GM23248 (cell line): Measurements from ENCODE around the gene APLP2. TPM values are rescaled to one million over a fixed set of nuclear protein-coding genes. Genes with fewer than 3 reads are reported as not detected.
A peak's percentile ranks its signal among the peaks of the same experiment; 100 is the strongest.

Experiments used
- DNase-seq: peaks from one replicate; pipeline ENCODE4 v3.0.0-alpha.2; 2015
- H2AFZ ChIP-seq: fragments of 200-600 bp; sonication (generic); 2 replicates; pipeline ENCODE4 v1.6.1; 2016; ENCODE audit warnings: antibody characterized with exemption
- H3F3A ChIP-seq: fragments of 200-600 bp; sonication (generic); 2 replicates; pipeline ENCODE4 v1.6.1; 2016; ENCODE audit warnings: mild to moderate bottlenecking, antibody characterized with exemption, mixed run types; ENCODE audit not compliant: insufficient read depth
- H3K27ac ChIP-seq: fragments of 200-600 bp; sonication (generic); 2 replicates; pipeline ENCODE4 v1.5.1; 2016; ENCODE audit warnings: mild to moderate bottlenecking
- H3K27me3 ChIP-seq: fragments of 200-600 bp; sonication (generic); replicated peaks from 2 replicates; pipeline ENCODE4 v1.6.1; 2016; ENCODE audit warnings: mild to moderate bottlenecking; ENCODE audit not compliant: insufficient read depth
- H3K36me3 ChIP-seq: fragments of 200-600 bp; sonication (generic); 2 replicates; pipeline ENCODE4 v1.6.1; 2016; ENCODE audit warnings: low read depth, mild to moderate bottlenecking
- H3K4me1 ChIP-seq: fragments of 200-600 bp; sonication (generic); 2 replicates; pipeline ENCODE4 v1.6.1; 2016; ENCODE audit warnings: mild to moderate bottlenecking; ENCODE audit not compliant: insufficient read depth
- H3K4me2 ChIP-seq: fragments of 200-600 bp; sonication (generic); one replicate; pipeline ENCODE4 v1.6.1; 2016; ENCODE audit warnings: mild to moderate bottlenecking; ENCODE audit not compliant: unreplicated experiment
- H3K4me3 ChIP-seq: fragments of 200-600 bp; sonication (generic); 2 replicates; pipeline ENCODE4 v1.5.1; 2016; ENCODE audit warnings: mild to moderate bottlenecking
- H3K79me2 ChIP-seq: fragments of 200-600 bp; sonication (generic); 2 replicates; pipeline ENCODE4 v1.6.1; 2016; ENCODE audit warnings: mild to moderate bottlenecking; ENCODE audit not compliant: insufficient read depth
- H3K9ac ChIP-seq: fragments of 200-600 bp; sonication (generic); 2 replicates; pipeline ENCODE4 v1.6.1; 2016; ENCODE audit warnings: mild to moderate bottlenecking
- H3K9me2 ChIP-seq: fragments of 200-600 bp; sonication (generic); 2 replicates; pipeline ENCODE4 v1.6.1; 2016; ENCODE audit warnings: mixed run types, mild to moderate bottlenecking, moderate library complexity; ENCODE audit not compliant: insufficient read depth
- H3K9me3 ChIP-seq: fragments of 200-600 bp; sonication (generic); one replicate; pipeline ENCODE4 v1.6.1; 2017; ENCODE audit warnings: low read depth
- H4K20me1 ChIP-seq: fragments of 200-600 bp; sonication (generic); 2 replicates; pipeline ENCODE4 v1.6.0; 2016; ENCODE audit not compliant: insufficient read depth
- EZH2 ChIP-seq: fragments of 200-600 bp; sonication (generic); IDR thresholded peaks from 2 replicates; pipeline ENCODE4 v1.6.1; 2018; ENCODE audit warnings: antibody characterized with exemption, mild to moderate bottlenecking; ENCODE audit not compliant: insufficient read depth, poor library complexity, severe bottlenecking
- EZH2phosphoT487 ChIP-seq: fragments of 200-600 bp; sonication (generic); IDR thresholded peaks from 2 replicates; pipeline ENCODE4 v1.6.1; 2018; ENCODE audit warnings: antibody characterized with exemption, moderate library complexity, mild to moderate bottlenecking, low read depth; ENCODE audit not compliant: insufficient read depth
- WGBS, 2 experiments: methylation state at CpG; one replicate each; pipeline ENCODE4 v1.1.6; 2015 to 2017; ENCODE audit warnings: low lambda C conversion rate in 2 of 2, low coverage in 1 of 2; ENCODE audit errors: missing lambda C conversion rate in 2 of 2; 5-methylcytosine and 5-hydroxymethylcytosine counted together
- in situ Hi-C: fragments of 300-500 bp; cut with MboI; formaldehyde crosslinking; loops from 2 replicates; pipeline ENCODE4 v1.15.0; 2020
- polyA plus RNA-seq: library from polyadenylated mRNA; unstranded; fragments of >200 nt; fragmentation: Nextera tagmentation; extraction: Ambion mirVana; gene quantifications from 2 replicates; pipeline ENCODE4 v1.2.1, GENCODE V29; 2016
- total RNA-seq: library from RNA; depleted of rRNA; stranded (reverse); fragments of >200 nt; shearing (Covaris generic); gene quantifications from 2 replicates; pipeline ENCODE4 v1.2.3, GENCODE V29; 2014

The APLP2 gene
- total and polyA plus RNA-seq, 2 experiments from 2014 or later, result 377 to 390 TPM

GRCh38 chr11:130160498-130161155 is 90.9 kb downstream of the APLP2 start:
- Histone ChIP-seq H4K20me1 (no peaks in the 10 kb centered on the region), H3K27me3 (peaks cover 35% of the 10 kb centered on the region)

GRCh38 chr11:130161441-130162145 is 91.9 kb downstream of the APLP2 start:
- no peak for TF ChIP-seq EZH2phosphoT487
- TF ChIP-seq EZH2, result no peak
- no peaks in the 10 kb centered on the region for H3K79me2 ChIP-seq
- H3F3A ChIP-seq, result no peaks in the 10 kb centered on the region
- no peak overlapping the region for H2AFZ ChIP-seq
- WGBS, 2 experiments, result 82 to 87% methylated on average over 11 of the region's 11 CpGs
- in situ Hi-C loops, result no loop called here
- H3K4me2 ChIP-seq, result no peak overlapping the region
- H3K9ac ChIP-seq, result no peak overlapping the region
- H3K27ac ChIP-seq, result no peak overlapping the region
- peaks cover 13% of the 10 kb centered on the region for H3K4me1 ChIP-seq
- DNase-seq, result no peak
- peaks cover 35% of the 10 kb centered on the region for H3K27me3 ChIP-seq
- H4K20me1 ChIP-seq, result no peaks in the 10 kb centered on the region
- no peaks in the 10 kb centered on the region for H3K36me3 ChIP-seq
- H3K9me2 ChIP-seq, result no peaks in the 10 kb centered on the region
- H3K9me3 ChIP-seq, result no peaks in the 10 kb centered on the region
- H3K4me3 ChIP-seq, result no peak overlapping the region

More at GRCh38 chr11:130160498-130161155, 90.9 kb downstream of the APLP2 start:
- Histone ChIP-seq H3K9me3 (no peaks in the 10 kb centered on the region), H3K4me3 (no peak overlapping the region; the same call in 1 of the 2 replicates), H3K79me2 (no peaks in the 10 kb centered on the region), H3K9ac (no peak overlapping the region), H3K4me1 (peaks cover 11% of the 10 kb centered on the region), H2AFZ (no peak overlapping the region), H3K4me2 (no peak overlapping the region), H3K27ac (no peak overlapping the region), H3F3A (0 out of 2 replicates have a peak, but pooled peaks cover 5% of the 10 kb centered on the region), H3K36me3 (no peaks in the 10 kb centered on the region), H3K9me2 (no peaks in the 10 kb centered on the region)
- in situ Hi-C loops, result no loop called here
- TF ChIP-seq EZH2 (no peak), EZH2phosphoT487 (no peak)
- WGBS, 2 experiments, result 71 to 74% methylated on average over 19 of the region's 19 CpGs
- DNase-seq, result no peak

DNA sequence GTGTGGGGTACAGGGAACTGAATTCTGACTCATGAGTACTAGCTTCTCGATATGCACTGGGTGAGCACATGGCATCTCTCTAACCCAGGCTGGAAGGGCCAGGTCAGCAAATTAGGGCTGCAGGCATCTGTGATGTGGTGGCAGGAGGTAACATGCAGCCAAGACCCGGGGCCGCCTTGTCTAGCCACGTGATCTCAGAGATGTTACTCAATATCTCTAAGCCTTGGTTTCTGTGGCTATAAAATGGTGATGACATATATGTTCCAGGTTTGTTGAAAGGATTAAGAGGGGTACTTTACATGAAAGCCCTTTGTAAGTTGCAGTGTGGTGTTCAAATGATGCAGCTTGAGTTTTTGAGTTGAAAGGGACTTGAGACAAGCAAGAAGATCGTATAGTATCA is 93.0 kb downstream of the APLP2 start:
- Histone ChIP-seq H3K4me1 (peaks cover 13% of the 10 kb centered on the region), H3K27me3 (peaks cover 35% of the 10 kb centered on the region), H3K27ac (no peak overlapping the region), H3K4me3 (no peak overlapping the region), H3K79me2 (no peaks in the 10 kb centered on the region), H3F3A (peaks cover 10% of the 10 kb centered on the region), H4K20me1 (no peaks in the 10 kb centered on the region), H3K36me3 (no peaks in the 10 kb centered on the region), H2AFZ (no peak overlapping the region), H3K9me2 (no peaks in the 10 kb centered on the region), H3K4me2 (no peak overlapping the region), H3K9ac (no peak overlapping the region), H3K9me3 (no peaks in the 10 kb centered on the region)
- TF ChIP-seq EZH2phosphoT487, result no peak
- no peak for TF ChIP-seq EZH2
- in situ Hi-C loops, result no loop called here
- WGBS, 2 experiments, result 62 to 65% methylated on average over 5 of the region's 5 CpGs
- peak; percentile 68 for DNase-seq

DNA sequence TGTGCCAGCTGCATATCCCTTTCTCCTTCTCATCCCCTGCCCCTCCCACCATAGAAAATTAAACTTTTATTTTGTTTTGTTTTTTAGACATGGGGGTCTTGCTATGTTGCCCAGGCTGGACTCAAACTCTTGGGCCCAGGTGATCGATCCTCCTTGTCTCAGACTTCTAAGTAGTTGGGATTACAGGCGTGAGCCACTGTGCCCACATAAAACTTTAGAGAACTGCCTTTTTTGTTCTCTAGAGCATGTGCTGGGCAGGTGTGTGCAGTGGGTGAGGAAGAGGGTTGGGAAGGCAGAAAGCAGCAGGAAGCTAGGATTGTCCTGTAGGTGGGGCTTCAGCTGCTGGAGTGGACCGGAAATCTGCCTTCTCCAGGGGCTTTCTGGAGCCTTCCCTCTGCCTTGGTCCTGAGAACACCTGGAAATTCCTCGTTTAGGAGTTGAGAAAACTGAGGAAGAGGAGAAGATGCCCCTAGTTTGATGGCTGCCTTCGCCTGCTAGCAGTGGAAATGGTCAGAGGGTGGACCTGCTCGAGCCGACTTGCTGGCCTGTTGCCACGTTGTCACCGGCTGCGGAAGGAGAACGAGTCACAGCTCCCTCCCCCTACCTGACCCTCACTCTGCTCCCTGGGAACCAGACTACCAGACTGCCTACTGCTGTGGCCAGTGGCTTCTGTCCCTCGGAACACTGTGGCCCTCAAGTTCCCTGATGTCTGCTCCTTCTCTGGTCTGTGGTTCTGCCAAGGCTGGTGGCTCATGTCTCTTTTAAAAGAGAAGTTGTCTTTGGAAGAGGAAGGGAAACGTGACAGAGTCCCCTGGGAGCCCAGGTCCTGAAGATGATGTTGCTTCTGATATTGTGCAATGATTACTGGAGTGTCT is 93.9 kb downstream of the APLP2 start:
- Histone ChIP-seq H3K27ac (no peak overlapping the region), H3K4me3 (no peak overlapping the region), H3F3A (peaks cover 19% of the 10 kb centered on the region), H3K79me2 (no peaks in the 10 kb centered on the region), H3K9ac (no peak overlapping the region), H3K36me3 (no peaks in the 10 kb centered on the region), H3K4me2 (no peak overlapping the region), H3K27me3 (peaks cover 32% of the 10 kb centered on the region), H4K20me1 (no peaks in the 10 kb centered on the region), H3K9me3 (no peaks in the 10 kb centered on the region), H3K4me1 (peaks cover 19% of the 10 kb centered on the region), H2AFZ (no peak overlapping the region), H3K9me2 (no peaks in the 10 kb centered on the region)
- DNase-seq, result no peak
- TF ChIP-seq EZH2phosphoT487 (no peak), EZH2 (no peak)
- in situ Hi-C loops, result no loop called here
- 42 to 49% methylated on average over 11 to 13 of the region's 13 CpGs for WGBS, 2 experiments
